ENCODE measurements around the gene ZFTA.
"Not testable (repeated sequence)": the region's sequence is repeated elsewhere in the genome, so short reads cannot be mapped to it uniquely, and the experiment has no call there.

The ZFTA gene

GRCh38 chr11:63768237-63769041, at the start of gene ZFTA:
Gene ZFTA, minus strand, starts transcription at chr11:63768775. Its CDS starts 153 bp downstream, at chr11:63768622.
- Histone ChIP-seq H3K36me3 (ENCODE audit: insufficient read depth, low read length) (no peaks in the 10 kb centered on the region), H3K9ac (ENCODE audit: low read length) (peak within 1 kb of the TSS; percentile 67), H3K27ac (ENCODE audit: low read depth, low read length) (peak within 1 kb of the TSS; percentile 63), H3K4me1 (ENCODE audit: insufficient read depth, low read length) (peaks cover 32% of the 10 kb centered on the region), H3K9me3 (ENCODE audit: low read length) (no peaks in the 10 kb centered on the region), H3K4me3 (ENCODE audit: low read depth in 1 of 2, low read length in 2 of 2) (peak within 1 kb of the TSS; percentile 70 to 83), H3K27me3 (ENCODE audit: control insufficient read depth in 1 of 2, insufficient read depth in 2 of 2, low read length in 2 of 2) (no peaks in the 10 kb centered on the region)

DNA sequence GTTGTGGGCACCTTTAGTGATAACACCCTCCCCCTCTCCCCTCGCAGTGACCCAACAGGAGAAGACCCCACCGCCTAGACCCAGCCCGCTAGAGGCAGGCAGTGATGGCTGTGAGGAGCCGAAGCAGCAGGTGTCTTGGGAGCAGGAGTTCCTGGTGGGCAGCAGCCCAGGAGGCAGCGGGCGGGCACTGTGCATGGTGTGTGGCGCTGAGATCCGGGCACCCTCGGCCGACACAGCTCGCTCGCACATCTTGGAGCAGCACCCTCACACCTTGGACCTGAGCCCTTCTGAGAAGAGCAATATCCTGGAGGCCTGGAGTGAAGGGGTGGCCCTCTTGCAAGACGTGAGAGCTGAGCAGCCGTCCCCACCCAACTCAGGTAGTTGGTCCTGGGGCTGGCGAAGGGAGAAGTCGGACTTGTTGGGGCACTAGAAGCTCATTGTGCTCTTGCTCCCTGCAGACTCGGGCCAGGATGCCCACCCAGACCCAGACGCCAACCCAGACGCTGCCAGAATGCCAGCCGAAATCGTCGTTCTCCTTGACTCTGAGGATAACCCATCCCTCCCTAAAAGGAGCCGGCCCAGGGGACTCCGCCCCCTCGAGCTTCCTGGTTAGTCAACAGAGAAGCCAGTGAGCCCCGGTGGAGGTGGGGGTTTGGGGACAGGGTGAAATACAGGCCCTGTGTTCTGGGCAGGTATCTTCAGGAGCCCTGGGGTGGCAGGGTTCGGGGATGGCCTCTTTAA, 49.4 kb upstream of the ZFTA start:
- no peak overlapping the region for H3K27ac ChIP-seq (ENCODE audit: low read depth, low read length)
- no peaks in the 10 kb centered on the region for H3K27me3 ChIP-seq (ENCODE audit: control insufficient read depth in 1 of 2, insufficient read depth in 2 of 2, low read length in 2 of 2)
- peaks cover 14% of the 10 kb centered on the region for H3K4me1 ChIP-seq (ENCODE audit: insufficient read depth, low read length)
- H3K4me3 ChIP-seq (ENCODE audit: low read depth in 1 of 2, low read length in 2 of 2): no peak overlapping the region
- H3K9ac ChIP-seq (ENCODE audit: low read length): no peak overlapping the region
- no peaks in the 10 kb centered on the region for H3K9me3 ChIP-seq (ENCODE audit: low read length)
- peaks cover 41% of the 10 kb centered on the region for H3K36me3 ChIP-seq (ENCODE audit: insufficient read depth, low read length)

GRCh38 chr11:63816732-63817131, 48.2 kb upstream of the ZFTA start:
- Histone ChIP-seq H3K4me3 (ENCODE audit: low read depth in 1 of 2, low read length in 2 of 2) (no peak overlapping the region), H3K9ac (ENCODE audit: low read length) (no peak overlapping the region), H3K27me3 (ENCODE audit: control insufficient read depth in 1 of 2, insufficient read depth in 2 of 2, low read length in 2 of 2) (no peaks in the 10 kb centered on the region), H3K27ac (ENCODE audit: low read depth, low read length) (no peak overlapping the region), H3K4me1 (ENCODE audit: insufficient read depth, low read length) (peaks cover 19% of the 10 kb centered on the region), H3K9me3 (ENCODE audit: low read length) (no peaks in the 10 kb centered on the region), H3K36me3 (ENCODE audit: insufficient read depth, low read length) (peaks cover 29% of the 10 kb centered on the region)

- H3K9ac ChIP-seq (ENCODE audit: low read length): no peak overlapping the region
- peaks cover 19% of the 10 kb centered on the region for H3K4me1 ChIP-seq (ENCODE audit: insufficient read depth, low read length)
- no peak overlapping the region for H3K27ac ChIP-seq (ENCODE audit: low read depth, low read length)
- no peaks in the 10 kb centered on the region for H3K9me3 ChIP-seq (ENCODE audit: low read length)
- peaks cover 24% of the 10 kb centered on the region for H3K36me3 ChIP-seq (ENCODE audit: insufficient read depth, low read length)
- no peak overlapping the region for H3K4me3 ChIP-seq (ENCODE audit: low read depth in 1 of 2, low read length in 2 of 2)
- H3K27me3 ChIP-seq (ENCODE audit: control insufficient read depth in 1 of 2, insufficient read depth in 2 of 2, low read length in 2 of 2): no peaks in the 10 kb centered on the region
These were observed 47.6 kb upstream of the ZFTA start for GRCh38 chr11:63816166-63816565.

DNA sequence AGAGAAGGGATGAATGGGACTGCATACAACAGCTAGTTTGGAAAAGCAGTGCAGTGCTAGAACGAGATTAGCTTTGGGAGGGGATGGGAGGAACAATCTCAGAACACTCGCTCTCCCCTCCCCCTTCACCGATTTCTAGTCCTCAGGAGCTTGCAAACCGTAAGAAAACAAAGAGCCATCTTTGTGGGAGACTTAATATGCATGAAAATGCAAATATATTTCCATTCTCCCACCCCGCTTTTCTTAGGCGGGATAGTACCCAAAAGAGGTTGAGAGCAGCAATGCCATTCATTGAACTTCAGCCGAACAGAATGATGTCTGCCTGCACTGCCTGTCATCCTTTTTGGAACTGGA, 45.8 kb upstream of the ZFTA start:
- Histone ChIP-seq H3K36me3 (ENCODE audit: insufficient read depth, low read length) (peaks cover 14% of the 10 kb centered on the region), H3K27me3 (ENCODE audit: control insufficient read depth in 1 of 2, insufficient read depth in 2 of 2, low read length in 2 of 2) (no peaks in the 10 kb centered on the region), H3K27ac (ENCODE audit: low read depth, low read length) (peak overlapping the region; percentile 87), H3K9ac (ENCODE audit: low read length) (peak overlapping the region; percentile 65), H3K4me1 (ENCODE audit: insufficient read depth, low read length) (peaks cover 19% of the 10 kb centered on the region), H3K9me3 (ENCODE audit: low read length) (no peaks in the 10 kb centered on the region), H3K4me3 (ENCODE audit: low read depth in 1 of 2, low read length in 2 of 2) (peak overlapping the region; percentile 65 to 84)

DNA sequence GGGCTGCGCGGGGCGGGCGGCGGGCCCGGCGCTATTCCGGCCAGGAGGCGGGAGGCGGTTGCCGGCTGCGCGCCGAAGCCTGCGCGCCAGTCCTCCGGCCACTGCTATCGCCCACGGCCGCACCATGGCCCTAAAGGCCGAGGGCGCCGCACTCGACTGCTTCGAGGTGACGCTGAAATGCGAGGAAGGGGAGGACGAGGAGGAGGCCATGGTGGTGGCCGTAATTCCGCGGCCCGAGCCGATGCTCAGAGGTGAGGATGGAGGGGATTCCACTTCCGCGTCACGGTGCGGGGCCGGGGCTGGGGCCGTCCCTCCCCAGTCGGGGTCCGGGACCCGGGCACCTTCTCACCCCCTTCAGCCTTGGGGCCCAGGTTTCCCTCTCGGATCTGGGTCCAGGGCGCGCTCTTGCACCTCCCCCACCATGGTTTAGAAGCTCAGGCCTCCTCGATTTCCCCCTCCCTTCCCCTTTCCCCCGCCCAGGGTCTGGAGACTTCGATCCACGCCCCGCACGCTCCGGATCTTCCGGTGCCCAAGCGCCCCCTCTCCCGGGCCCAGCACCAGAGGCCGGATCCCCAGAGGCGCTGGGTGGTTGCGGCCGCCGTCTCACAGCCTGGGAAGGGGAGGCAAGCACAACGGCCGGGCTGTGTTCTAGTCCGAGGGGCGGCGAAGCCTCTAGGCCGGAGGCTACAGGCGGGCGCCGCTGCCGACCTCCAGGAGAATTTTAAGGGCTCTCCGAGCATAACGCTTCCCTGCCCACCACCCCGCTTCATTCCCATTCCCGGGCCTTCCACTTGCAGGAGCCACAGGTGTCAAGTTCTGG, 45.2 kb upstream of the ZFTA start:
- H3K9ac ChIP-seq (ENCODE audit: low read length): peak overlapping the region; percentile 65
- peaks cover 19% of the 10 kb centered on the region for H3K4me1 ChIP-seq (ENCODE audit: insufficient read depth, low read length)
- peak overlapping the region; percentile 87 for H3K27ac ChIP-seq (ENCODE audit: low read depth, low read length)
- no peaks in the 10 kb centered on the region for H3K27me3 ChIP-seq (ENCODE audit: control insufficient read depth in 1 of 2, insufficient read depth in 2 of 2, low read length in 2 of 2)
- H3K9me3 ChIP-seq (ENCODE audit: low read length): no peaks in the 10 kb centered on the region
- peaks cover 11% of the 10 kb centered on the region for H3K36me3 ChIP-seq (ENCODE audit: insufficient read depth, low read length)
- H3K4me3 ChIP-seq (ENCODE audit: low read depth in 1 of 2, low read length in 2 of 2): peak overlapping the region; percentile 65 to 84

- H3K4me1 ChIP-seq (ENCODE audit: insufficient read depth, low read length): peaks cover 19% of the 10 kb centered on the region
- no peaks in the 10 kb centered on the region for H3K9me3 ChIP-seq (ENCODE audit: low read length)
- H3K36me3 ChIP-seq (ENCODE audit: insufficient read depth, low read length): peaks cover 4% of the 10 kb centered on the region
- no peaks in the 10 kb centered on the region for H3K27me3 ChIP-seq (ENCODE audit: control insufficient read depth in 1 of 2, insufficient read depth in 2 of 2, low read length in 2 of 2)
- H3K9ac ChIP-seq (ENCODE audit: low read length): peak within 1 kb of the TSS; percentile 65
- peak within 1 kb of the TSS; percentile 65 to 84 for H3K4me3 ChIP-seq (ENCODE audit: low read depth in 1 of 2, low read length in 2 of 2)
- H3K27ac ChIP-seq (ENCODE audit: low read depth, low read length): peak within 1 kb of the TSS; percentile 87
These were observed 44.5 kb upstream of the ZFTA start, which contains the start of gene SPINDOC for GRCh38 chr11:63813035-63813562. Gene SPINDOC, plus strand, starts transcription at chr11:63813456. Its CDS starts 231 bp downstream, at chr11:63813687.

- Histone ChIP-seq H3K27me3 (ENCODE audit: control insufficient read depth in 1 of 2, insufficient read depth in 2 of 2, low read length in 2 of 2) (no peaks in the 10 kb centered on the region), H3K9me3 (ENCODE audit: low read length) (no peaks in the 10 kb centered on the region), H3K36me3 (ENCODE audit: insufficient read depth, low read length) (no peaks in the 10 kb centered on the region), H3K4me1 (ENCODE audit: insufficient read depth, low read length) (peaks cover 19% of the 10 kb centered on the region), H3K4me3 (ENCODE audit: low read depth in 1 of 2, low read length in 2 of 2) (no peak overlapping the region), H3K9ac (ENCODE audit: low read length) (no peak overlapping the region), H3K27ac (ENCODE audit: low read depth, low read length) (no peak overlapping the region)
These were observed 42.9 kb upstream of the ZFTA start for GRCh38 chr11:63811522-63811921.

DNA sequence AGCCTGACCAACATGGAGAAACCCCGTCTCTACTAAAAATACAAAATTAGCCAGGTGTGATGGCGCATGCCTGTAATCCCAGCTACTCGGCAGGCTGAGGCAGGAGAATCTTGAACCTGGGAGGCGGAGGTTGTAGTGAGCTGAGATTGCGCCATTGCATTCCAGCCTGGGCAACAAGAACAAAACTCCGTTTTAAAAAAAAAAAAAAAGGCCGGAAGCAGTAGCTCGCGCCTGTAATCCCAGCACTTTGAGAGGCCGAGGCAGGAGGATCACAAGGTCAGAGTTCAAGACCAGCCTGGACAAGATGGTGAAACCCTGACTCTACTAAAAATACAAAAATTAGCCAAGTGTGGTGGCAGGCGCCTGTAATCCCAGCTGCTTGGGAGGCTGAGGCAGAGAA, 41.8 kb upstream of the ZFTA start:
- H3K9ac ChIP-seq (ENCODE audit: low read length); H3K27me3 ChIP-seq (ENCODE audit: control insufficient read depth in 1 of 2, insufficient read depth in 2 of 2, low read length in 2 of 2); H3K27ac ChIP-seq (ENCODE audit: low read depth, low read length); H3K36me3 ChIP-seq (ENCODE audit: insufficient read depth, low read length); H3K9me3 ChIP-seq (ENCODE audit: low read length); H3K4me3 ChIP-seq (ENCODE audit: low read depth in 1 of 2, low read length in 2 of 2): not testable (repeated sequence)
- H3K4me1 ChIP-seq (ENCODE audit: insufficient read depth, low read length): peaks cover 18% of the 10 kb centered on the region

GRCh38 chr11:63805844-63806415, 37.4 kb upstream of the ZFTA start:
- Histone ChIP-seq H3K4me1 (ENCODE audit: insufficient read depth, low read length) (no peaks in the 10 kb centered on the region), H3K9ac (ENCODE audit: low read length) (no peak overlapping the region), H3K36me3 (ENCODE audit: insufficient read depth, low read length) (no peaks in the 10 kb centered on the region), H3K4me3 (ENCODE audit: low read depth in 1 of 2, low read length in 2 of 2) (no peak overlapping the region), H3K27me3 (ENCODE audit: control insufficient read depth in 1 of 2, insufficient read depth in 2 of 2, low read length in 2 of 2) (no peaks in the 10 kb centered on the region), H3K27ac (ENCODE audit: low read depth, low read length) (no peak overlapping the region), H3K9me3 (ENCODE audit: low read length) (no peaks in the 10 kb centered on the region)

GRCh38 chr11:63804259-63804658, 35.7 kb upstream of the ZFTA start:
- Histone ChIP-seq H3K4me3 (ENCODE audit: low read depth in 1 of 2, low read length in 2 of 2) (no peak overlapping the region), H3K27ac (ENCODE audit: low read depth, low read length) (no peak overlapping the region)

More at GRCh38 chr11:63804259-63804658, 35.7 kb upstream of the ZFTA start:
- Histone ChIP-seq H3K9ac (ENCODE audit: low read length) (no peak overlapping the region), H3K36me3 (ENCODE audit: insufficient read depth, low read length) (no peaks in the 10 kb centered on the region), H3K27me3 (ENCODE audit: control insufficient read depth in 1 of 2, insufficient read depth in 2 of 2, low read length in 2 of 2) (no peaks in the 10 kb centered on the region), H3K4me1 (ENCODE audit: insufficient read depth, low read length) (no peaks in the 10 kb centered on the region), H3K9me3 (ENCODE audit: low read length) (no peaks in the 10 kb centered on the region)

Measured in muscle layer of colon (tissue), 2 donors.